HG02571 (cell line): ENCODE data around the gene TEX19.

Experiments used
- ATAC-seq: cut with Tn5 transposase; IDR thresholded peaks from one replicate; pipeline ENCODE4 v1.9.1; 2021; ENCODE audit warnings: mild to moderate bottlenecking, moderate library complexity; ENCODE audit not compliant: unreplicated experiment

TEX19 gene

GRCh38 chr17:82386881-82387704 is 28.0 kb downstream of the TEX19 start:
- no peak for ATAC-seq

DNA sequence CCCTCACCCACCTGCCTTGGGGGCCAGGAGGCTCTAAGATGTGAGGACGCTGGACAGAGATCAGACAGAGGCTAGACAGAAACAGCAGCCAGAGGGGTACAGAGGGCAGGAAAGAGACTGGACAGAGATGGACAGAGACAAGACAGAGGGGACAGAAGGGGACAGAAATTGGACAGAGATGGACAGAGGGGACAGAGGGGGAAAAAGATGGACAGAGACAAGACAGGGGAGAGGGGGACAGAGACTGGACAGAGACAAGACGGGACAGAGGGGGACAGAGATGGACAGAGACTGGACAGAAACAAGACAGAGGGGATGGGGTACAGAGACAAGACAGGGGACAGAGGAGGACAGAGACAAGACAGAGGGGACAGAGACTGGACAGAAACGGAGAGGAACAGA is 28.7 kb downstream of the TEX19 start:
- no peak for ATAC-seq

DNA sequence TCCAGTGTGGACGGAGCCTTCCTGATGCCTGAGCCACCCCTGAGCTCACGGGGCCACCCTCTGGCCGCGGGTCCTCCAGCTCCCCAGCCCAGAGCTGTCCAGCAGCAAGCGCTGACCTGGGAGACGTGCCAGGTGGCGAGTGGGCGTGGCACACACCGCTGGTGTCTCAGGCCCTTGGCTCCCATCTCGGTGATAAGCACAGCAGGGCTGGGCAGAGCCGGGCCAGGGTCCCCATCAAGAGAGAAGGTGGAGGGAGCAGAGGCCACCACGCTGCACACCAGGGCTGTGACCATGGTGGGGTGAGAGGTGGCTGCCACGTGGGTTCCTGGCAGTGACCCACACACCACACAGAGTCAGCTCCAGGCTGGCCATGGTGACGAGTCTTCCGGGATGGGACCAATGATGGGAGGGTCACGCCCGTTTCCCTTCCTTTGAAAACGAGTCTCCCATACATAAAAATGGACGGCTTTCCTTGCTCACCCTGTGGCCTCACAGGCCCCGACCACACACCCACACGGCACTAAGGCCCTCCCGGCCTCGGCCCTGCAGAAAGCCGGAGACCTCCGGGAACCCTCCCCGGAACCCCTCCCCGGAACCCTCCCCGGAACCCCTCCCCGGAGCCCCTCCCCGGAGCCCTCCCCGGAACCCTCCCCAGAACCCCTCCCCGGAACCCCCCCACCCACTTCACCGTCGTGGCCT is 29.3 kb downstream of the TEX19 start:
- no peak for ATAC-seq

DNA sequence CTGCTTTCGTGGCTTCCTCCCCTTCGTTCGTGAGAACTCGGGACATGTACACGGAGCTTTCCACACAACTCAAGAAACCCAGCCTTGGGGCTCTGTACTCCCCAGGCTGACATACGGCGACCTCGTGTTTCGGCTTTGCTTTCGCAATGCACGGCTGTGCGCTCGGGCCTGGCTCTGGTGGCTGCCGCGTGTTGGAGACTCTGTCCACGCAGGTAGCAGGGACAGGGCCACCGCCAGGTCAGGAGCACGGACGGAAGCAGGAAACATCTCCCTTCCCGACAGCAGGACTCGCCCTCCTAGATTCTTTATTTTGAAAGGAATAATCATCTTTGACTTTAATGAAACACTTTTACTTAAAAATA is 29.9 kb downstream of the TEX19 start:
- no peak for ATAC-seq

DNA sequence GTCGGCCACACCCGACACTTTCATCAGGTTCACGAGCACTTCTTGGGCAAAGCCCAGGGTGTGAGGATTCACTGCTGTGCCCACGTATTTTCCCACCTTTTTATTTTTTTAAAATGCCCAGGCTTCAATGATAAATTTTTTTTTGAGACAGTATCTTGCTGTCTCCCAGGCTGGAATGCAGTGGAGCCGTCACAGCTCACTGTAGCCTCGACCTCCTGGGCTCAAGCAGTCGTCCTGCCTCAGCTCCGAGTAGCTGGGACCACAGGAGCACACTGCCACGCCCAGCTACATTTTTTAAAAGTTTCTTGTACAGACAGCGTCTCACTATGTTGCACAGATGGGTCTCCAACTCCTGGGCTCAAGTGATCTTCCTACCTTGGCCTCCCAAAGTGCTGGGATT is 30.3 kb downstream of the TEX19 start:
- ATAC-seq = no peak

DNA sequence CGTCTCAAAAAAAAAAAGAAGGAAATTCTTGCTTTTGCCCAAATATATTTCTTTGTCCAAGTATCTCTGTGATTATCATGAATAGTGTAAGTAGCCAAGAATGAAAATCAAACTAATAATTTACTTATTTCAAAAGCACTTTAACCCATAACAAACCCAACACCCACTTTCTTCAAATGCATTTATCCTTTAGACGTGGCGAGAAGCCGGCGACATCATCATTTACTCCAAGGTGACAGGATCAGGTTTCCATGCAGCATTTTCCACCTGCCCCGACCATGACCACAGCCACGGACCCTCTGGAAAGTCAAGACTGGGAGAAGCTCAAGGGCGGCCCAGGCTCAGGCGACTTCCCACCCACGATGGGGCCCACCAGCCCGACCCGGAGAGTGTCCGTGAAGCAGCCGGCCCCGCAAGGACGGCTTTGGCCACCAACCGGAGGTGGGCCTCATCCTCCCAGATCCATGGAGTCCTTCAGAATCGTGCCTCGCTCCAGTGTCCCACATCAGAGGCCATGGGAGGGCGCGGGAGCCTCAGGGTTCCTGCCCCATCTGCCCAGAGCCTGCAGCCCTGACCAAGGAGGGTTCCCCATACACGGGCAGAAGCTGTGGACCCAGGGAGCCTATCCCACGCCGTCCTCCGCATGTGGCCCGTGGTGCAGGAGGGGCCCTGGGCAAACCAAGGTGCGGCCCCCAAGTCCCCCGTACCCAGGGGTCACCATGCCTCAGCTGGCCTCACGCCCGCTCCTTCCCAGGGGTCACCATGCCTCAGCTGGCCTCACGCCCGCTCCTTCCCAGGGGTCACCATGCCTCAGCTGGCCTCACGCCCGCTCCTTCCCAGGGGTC is 31.2 kb downstream of the TEX19 start:
- no peak for ATAC-seq

- no peak for ATAC-seq
Observed at GRCh38 chr17:82390860-82391435, 31.9 kb downstream of the TEX19 start.

DNA sequence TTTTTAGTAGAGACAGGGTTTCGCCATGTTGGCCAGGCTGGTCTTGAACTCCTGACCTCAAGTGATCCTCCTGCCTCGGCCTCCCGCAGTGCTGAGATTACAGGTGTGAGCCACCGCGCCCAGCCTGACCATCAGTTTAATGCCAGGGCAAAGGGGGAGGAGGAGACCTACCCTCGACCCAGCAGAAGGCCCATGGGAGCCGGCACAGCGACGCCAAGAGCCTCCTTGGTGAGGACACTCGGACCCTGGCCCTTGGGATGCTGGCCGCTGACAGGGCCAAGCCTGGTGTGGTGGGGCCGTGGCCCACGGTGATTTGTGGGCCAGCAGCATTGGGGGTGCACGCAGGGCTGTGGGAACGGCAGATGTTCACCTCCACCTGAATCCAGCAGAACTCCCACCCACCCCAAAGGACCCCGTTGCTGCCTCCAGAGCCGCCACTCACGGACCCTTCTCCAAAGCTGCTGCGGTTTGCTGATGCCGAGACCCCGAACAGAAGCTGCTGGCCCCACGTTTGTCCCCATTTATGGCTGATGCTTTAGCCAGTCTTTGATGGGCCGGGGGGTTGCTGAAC is 32.5 kb downstream of the TEX19 start:
- no peak for ATAC-seq

GRCh38 chr17:82392209-82392920 is 33.3 kb downstream of the TEX19 start:
- ATAC-seq = no peak

DNA sequence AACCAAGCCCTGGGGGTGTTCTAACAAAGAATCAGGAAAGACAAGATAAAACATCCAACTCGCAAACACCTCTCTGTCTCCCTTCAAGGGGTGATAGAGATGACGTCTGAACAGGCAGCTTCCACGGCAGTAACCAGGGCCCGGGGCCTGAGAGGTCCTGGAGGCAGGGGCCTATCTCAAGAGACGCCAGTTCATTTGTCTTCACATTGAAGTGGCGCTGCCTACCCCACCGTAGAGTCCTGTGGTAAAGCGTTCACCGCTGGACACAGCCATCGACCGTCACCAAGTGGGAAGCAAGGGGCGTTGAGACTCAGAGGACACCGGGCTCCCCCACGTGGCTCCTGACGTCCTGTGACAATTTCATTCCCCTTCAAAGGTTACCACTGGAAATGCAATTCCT is 33.9 kb downstream of the TEX19 start:
- no peak for ATAC-seq

GRCh38 chr17:82394278-82394677 is 35.2 kb downstream of the TEX19 start:
- ATAC-seq = no peak

DNA sequence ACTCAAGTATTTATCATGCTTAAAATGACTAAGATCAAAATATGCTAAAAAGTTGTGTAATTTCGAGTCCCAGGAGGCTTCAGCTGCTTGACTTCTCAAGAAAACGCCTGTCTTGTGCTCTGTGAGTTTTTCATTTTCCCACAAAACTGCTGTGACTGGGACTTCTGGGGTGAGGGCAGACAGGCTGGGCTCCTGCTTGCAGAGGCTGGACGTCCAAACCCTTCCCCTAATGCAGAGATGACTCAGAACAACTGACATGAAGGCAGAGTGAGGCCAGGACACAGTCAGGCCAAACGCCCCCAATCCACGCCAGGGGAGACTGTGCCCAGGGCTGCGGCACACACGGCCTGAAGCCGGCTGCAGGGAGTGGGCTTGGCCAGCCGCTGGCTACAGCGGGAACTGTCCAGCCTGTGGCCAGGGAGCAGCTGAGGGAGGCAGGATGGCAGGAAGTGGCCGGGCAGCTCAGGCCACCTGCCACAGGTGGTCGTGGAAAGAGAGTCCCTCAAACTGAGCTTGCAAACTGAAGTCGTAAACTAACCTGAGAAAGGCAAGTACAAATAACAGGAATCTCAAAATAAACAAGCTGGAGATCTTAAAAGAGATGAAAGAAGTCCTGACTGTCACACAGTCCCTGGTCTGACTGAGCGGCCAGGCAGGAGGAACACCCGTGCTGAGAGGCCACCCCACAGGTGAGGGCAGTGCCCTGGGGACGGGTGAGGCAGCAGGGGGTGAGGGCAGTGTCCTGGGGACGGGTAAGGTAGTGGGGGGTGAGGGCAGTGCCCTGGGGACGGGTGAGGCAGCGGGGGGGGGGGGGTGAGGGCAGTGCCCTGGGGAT is 37.8 kb downstream of the TEX19 start:
- ATAC-seq = no peak

- ATAC-seq = no peak
Observed at GRCh38 chr17:82397449-82398335, 38.6 kb downstream of the TEX19 start.

DNA sequence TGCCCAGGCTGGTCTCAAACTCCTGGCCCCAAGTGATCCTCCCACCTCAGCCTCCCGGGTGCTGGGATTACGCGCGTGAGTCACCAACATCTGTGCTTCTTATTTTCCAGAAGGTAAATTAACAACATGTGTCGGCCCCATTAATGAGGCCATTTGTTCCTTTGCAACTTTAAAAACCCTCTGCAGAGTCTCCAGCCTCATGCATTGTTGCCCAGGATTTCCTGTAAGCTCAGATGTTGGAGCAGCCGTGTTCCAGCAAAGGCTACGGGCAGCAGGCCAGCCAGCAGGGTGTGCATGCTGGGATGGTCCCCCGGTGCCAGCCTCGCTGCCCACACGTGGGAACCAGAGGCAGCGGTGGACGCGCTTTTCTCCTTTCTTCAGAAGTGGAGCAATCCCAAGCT is 40.0 kb downstream of the TEX19 start:
- no peak for ATAC-seq

DNA sequence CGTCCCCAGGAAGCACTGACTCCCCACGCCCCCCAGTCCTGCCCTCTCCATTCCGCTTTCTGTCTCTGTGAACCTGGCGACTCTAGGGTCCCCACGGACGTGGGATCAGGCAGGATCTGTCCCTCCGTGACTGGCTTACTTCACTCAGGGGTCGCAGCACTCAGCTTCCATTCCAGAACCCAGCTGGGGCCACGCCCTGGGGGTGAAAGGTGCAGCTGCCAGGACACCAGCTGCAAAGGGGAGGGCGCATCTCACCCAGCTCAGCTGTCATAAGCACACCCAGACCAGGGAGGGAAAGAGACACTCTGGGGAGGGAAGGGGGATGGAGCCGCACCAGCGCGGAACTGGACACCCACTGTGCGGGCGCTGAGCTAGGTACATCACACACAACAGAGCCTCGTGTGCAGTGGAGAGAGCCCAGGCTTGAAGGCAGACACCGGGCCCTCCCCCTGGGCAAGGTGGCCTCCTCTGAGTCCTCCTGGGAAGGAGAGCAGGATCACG is 40.6 kb downstream of the TEX19 start:
- no peak for ATAC-seq

- no peak for ATAC-seq
Observed at GRCh38 chr17:82400206-82400605, 41.2 kb downstream of the TEX19 start.

DNA sequence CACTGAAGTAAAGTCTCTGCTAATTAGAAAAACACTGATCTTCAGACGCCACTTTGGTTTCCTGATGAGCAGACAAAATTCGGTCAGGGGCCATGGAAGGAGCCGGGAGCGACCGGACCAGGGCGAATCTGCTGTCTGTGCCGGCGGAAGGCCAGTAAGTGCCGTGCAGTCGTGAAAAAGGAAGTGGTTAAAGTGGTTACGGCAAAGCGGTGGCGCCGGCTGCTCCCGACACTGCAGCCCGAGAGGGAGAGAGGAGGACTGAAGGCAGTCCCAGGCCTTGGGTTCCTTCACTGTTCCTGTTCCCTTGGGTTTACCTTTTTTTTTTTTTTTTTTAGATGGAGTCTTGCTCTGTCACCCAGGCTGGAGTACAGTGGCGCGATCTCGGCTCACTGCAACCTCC is 41.8 kb downstream of the TEX19 start:
- ATAC-seq = no peak

DNA sequence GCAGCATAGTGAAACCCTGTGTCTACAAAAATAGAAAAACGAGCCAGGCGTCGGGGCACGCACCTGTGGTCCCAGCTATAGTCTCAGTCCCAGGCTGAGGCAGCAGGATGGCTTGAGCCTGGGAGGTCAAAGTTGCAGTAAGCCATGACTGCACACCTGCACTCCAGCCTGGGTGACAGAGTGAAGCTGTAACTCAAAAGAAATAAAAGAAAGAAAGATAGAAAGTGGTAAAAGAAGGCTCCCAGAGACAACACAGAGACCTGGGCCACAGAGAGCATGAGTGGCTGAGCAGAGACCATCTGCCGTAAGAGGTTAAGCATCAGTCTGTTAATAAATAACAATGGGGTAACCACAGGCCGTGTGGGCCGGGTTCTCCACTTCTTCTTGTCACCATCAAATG is 43.8 kb downstream of the TEX19 start:
- peak; percentile 76 for ATAC-seq
